Eye (tissue), 1 donor: Measurements from ENCODE around the gene POMT2.

Experiments used
- DNase-seq: peaks from one replicate; pipeline ENCODE4 v3.0.0-alpha.2; 2015

POMT2 gene

DNA sequence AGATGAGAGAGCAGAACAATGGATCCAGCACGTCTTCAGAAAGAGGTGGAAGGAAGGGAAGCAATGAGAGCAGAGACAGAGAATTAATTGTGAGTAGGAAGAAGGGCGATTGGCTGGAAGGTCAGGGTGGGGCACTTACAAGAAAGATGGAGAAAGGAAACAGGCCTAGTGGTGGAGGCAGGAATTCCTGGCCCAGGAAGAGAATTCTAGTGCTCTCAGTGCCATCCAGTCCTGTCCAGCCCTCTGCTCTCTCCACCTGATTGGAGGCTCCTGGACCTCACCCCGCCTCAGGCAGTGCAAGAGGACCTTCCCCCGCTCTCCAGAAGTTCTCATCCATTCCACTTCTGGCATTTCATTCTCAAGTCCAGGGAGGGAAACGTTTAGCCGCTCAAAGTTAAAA is 92.6 kb downstream of the POMT2 start:
- DNase-seq = no peak

DNA sequence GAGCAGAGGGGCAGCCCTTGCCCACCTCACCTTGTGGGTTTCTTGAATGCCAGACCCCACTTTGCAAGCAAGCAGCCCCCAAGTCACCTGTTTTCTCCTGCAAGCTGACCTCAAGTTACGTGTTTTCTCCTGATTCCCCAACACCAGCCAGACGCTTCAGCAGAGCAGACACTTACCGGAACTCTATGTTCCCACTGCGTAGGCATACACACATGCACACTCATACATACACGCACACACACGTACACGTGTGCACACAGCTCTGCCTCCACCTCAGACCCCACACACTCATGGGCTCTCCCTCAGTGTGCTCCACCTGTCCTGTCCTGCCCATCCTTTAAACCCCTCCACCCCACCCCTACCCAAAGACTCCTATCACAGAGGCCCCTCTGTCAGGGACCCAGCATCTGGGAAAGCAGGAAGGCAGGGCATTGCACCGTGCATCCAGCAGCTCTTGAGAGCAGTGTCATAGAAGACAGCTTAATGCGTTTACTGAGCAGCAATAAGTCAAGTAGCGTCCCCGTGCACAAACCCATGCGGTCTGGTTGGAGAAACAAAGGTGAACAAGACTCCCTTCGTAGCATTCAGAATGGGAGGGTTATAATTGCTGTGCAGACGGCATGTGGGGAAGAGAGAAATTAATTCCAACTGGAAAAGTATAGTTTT is 94.7 kb downstream of the POMT2 start:
- no peak for DNase-seq

- DNase-seq = no peak
Measured at GRCh38 chr14:77225254-77225653, 95.4 kb downstream of the POMT2 start.
